ENCODE data around the gene PON2.

The PON2 gene

GRCh38 chr7:95433129-95433528 lies 1.7 kb downstream of the PON2 start:
- no peak overlapping the region for H3K23ac ChIP-seq (ENCODE audit: low read length)
- H3K9me3 ChIP-seq (ENCODE audit: insufficient read depth, low read depth, low read length), result no peaks in the 10 kb centered on the region
- no peak overlapping the region for H2BK120ac ChIP-seq (ENCODE audit: insufficient read depth, low read length, poor library complexity)
- H3K36me3 ChIP-seq (ENCODE audit: control insufficient read depth in 1 of 2, insufficient read depth in 2 of 2, low read length in 2 of 2), result peaks cover 0 to 3% of the 10 kb centered on the region in 2 experiments
- no peak overlapping the region for H4K8ac ChIP-seq (ENCODE audit: low read depth, low read length)
- H3K27me3 ChIP-seq (ENCODE audit: insufficient read depth, low read length), result no peaks in the 10 kb centered on the region
- no peak overlapping the region for H3K4me3 ChIP-seq (ENCODE audit: low read depth, low read length)
- H3K27ac ChIP-seq (ENCODE audit: low read depth, low read length), result no peak overlapping the region
- peaks cover 4% of the 10 kb centered on the region for H3K79me2 ChIP-seq (ENCODE audit: control insufficient read depth, insufficient read depth, low read length, poor library complexity)
- no peak overlapping the region for H3K18ac ChIP-seq (ENCODE audit: low read length)
- H3K4me1 ChIP-seq (ENCODE audit: control insufficient read depth in 1 of 2, insufficient read depth in 2 of 2, low read length in 2 of 2), result peaks cover 0 to 8% of the 10 kb centered on the region in 2 experiments
- H3K4ac ChIP-seq (ENCODE audit: low read depth, low read length), result no peak overlapping the region
- WGBS (ENCODE audit: extremely low coverage, insufficient coverage, insufficient read length), result no CpG with 5 or more reads among the region's 1 CpG
- DNase-seq, result no peak
- no peak overlapping the region for H2AK5ac ChIP-seq (ENCODE audit: low read length)
- H3K14ac ChIP-seq (ENCODE audit: low read length), result no peak overlapping the region
- H4K12ac ChIP-seq (ENCODE audit: low read depth, low read length), result no peak overlapping the region
- no peak overlapping the region for H2BK12ac ChIP-seq (ENCODE audit: low read length)
- H3K4me2 ChIP-seq (ENCODE audit: low read length), result no peak overlapping the region
- H3K9ac ChIP-seq (ENCODE audit: low read length), result no peak overlapping the region
- H2AFZ ChIP-seq (ENCODE audit: insufficient read depth, low read length, poor library complexity), result no peak overlapping the region
- H4K91ac ChIP-seq (ENCODE audit: low read depth, low read length), result no peak overlapping the region
- no peak overlapping the region for H2BK5ac ChIP-seq (ENCODE audit: low read depth, low read length, poor library complexity)
- peaks cover 11% of the 10 kb centered on the region for H3K79me1 ChIP-seq (ENCODE audit: low read length)

GRCh38 chr7:95432606-95433005 lies 2.2 kb downstream of the PON2 start:
- H2AK5ac ChIP-seq (ENCODE audit: low read length), result no peak overlapping the region
- no peak overlapping the region for H2BK5ac ChIP-seq (ENCODE audit: low read depth, low read length, poor library complexity)
- no peaks in the 10 kb centered on the region for H3K9me3 ChIP-seq (ENCODE audit: insufficient read depth, low read depth, low read length)
- H3K27ac ChIP-seq (ENCODE audit: low read depth, low read length), result no peak overlapping the region
- DNase-seq, result no peak
- no peak overlapping the region for H2BK120ac ChIP-seq (ENCODE audit: insufficient read depth, low read length, poor library complexity)
- no CpG with 5 or more reads among the region's 2 CpGs for WGBS (ENCODE audit: extremely low coverage, insufficient coverage, insufficient read length)
- H3K4me1 ChIP-seq (ENCODE audit: control insufficient read depth in 1 of 2, insufficient read depth in 2 of 2, low read length in 2 of 2), result peaks cover 2 to 11% of the 10 kb centered on the region in 2 experiments
- H3K4me2 ChIP-seq (ENCODE audit: low read length), result no peak overlapping the region
- H3K9ac ChIP-seq (ENCODE audit: low read length), result no peak overlapping the region
- no peak overlapping the region for H4K12ac ChIP-seq (ENCODE audit: low read depth, low read length)
- peak overlapping the region; percentile 17 for H2AFZ ChIP-seq (ENCODE audit: insufficient read depth, low read length, poor library complexity)
- no peak overlapping the region for H3K18ac ChIP-seq (ENCODE audit: low read length)
- peaks cover 4% of the 10 kb centered on the region for H3K79me2 ChIP-seq (ENCODE audit: control insufficient read depth, insufficient read depth, low read length, poor library complexity)
- no peak overlapping the region for H2BK12ac ChIP-seq (ENCODE audit: low read length)
- peaks cover 11% of the 10 kb centered on the region for H3K79me1 ChIP-seq (ENCODE audit: low read length)
- H3K4me3 ChIP-seq (ENCODE audit: low read depth, low read length), result no peak overlapping the region
- no peak overlapping the region for H4K8ac ChIP-seq (ENCODE audit: low read depth, low read length)
- peaks cover 0 to 3% of the 10 kb centered on the region in 2 experiments for H3K36me3 ChIP-seq (ENCODE audit: control insufficient read depth in 1 of 2, insufficient read depth in 2 of 2, low read length in 2 of 2)
- no peak overlapping the region for H3K14ac ChIP-seq (ENCODE audit: low read length)
- H3K4ac ChIP-seq (ENCODE audit: low read depth, low read length), result no peak overlapping the region
- no peaks in the 10 kb centered on the region for H3K27me3 ChIP-seq (ENCODE audit: insufficient read depth, low read length)
- no peak overlapping the region for H3K23ac ChIP-seq (ENCODE audit: low read length)
- no peak overlapping the region for H4K91ac ChIP-seq (ENCODE audit: low read depth, low read length)

DNA sequence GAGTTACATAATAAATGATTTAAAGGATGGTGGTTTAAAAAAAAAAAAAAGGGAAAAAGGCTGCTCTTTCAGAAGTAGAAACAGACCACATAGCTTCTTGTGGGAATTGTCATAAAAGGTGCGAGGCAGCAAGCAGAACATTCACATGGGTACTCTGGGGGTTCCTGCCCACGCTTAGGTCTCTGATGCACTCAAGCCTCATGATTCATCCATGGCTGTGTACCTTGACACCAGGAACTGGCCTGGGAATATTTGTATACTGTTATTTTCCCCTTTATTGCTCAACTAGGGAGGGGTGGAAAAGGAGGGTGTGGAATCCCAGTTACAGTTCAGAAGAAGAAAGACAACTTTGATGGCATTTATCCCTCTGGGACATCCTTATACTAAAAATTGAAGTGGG lies 4.0 kb downstream of the PON2 start:
- H4K8ac ChIP-seq (ENCODE audit: low read depth, low read length), result no peak overlapping the region
- WGBS (ENCODE audit: extremely low coverage, insufficient coverage, insufficient read length), result no CpG with 5 or more reads among the region's 2 CpGs
- H3K4ac ChIP-seq (ENCODE audit: low read depth, low read length), result no peak overlapping the region

GRCh38 chr7:95429241-95429990 lies 5.4 kb downstream of the PON2 start:
- Histone ChIP-seq H2BK5ac (ENCODE audit: low read depth, low read length, poor library complexity) (no peak overlapping the region), H3K23ac (ENCODE audit: low read length) (no peak overlapping the region), H3K4ac (ENCODE audit: low read depth, low read length) (no peak overlapping the region), H2BK12ac (ENCODE audit: low read length) (no peak overlapping the region), H3K27ac (ENCODE audit: low read depth, low read length) (no peak overlapping the region), H4K91ac (ENCODE audit: low read depth, low read length) (no peak overlapping the region), H3K4me1 (ENCODE audit: control insufficient read depth in 1 of 2, insufficient read depth in 2 of 2, low read length in 2 of 2) (peaks cover 2 to 11% of the 10 kb centered on the region in 2 experiments), H3K18ac (ENCODE audit: low read length) (no peak overlapping the region), H3K79me2 (ENCODE audit: control insufficient read depth, insufficient read depth, low read length, poor library complexity) (peaks cover 2% of the 10 kb centered on the region), H4K8ac (ENCODE audit: low read depth, low read length) (no peak overlapping the region), H3K9ac (ENCODE audit: low read length) (no peak overlapping the region), H2AFZ (ENCODE audit: insufficient read depth, low read length, poor library complexity) (no peak overlapping the region), H3K4me3 (ENCODE audit: low read depth, low read length) (no peak overlapping the region), H4K12ac (ENCODE audit: low read depth, low read length) (no peak overlapping the region), H2BK120ac (ENCODE audit: insufficient read depth, low read length, poor library complexity) (no peak overlapping the region), H3K79me1 (ENCODE audit: low read length) (peaks cover under 1% of the 10 kb centered on the region), H3K14ac (ENCODE audit: low read length) (no peak overlapping the region), H3K27me3 (ENCODE audit: insufficient read depth, low read length) (no peaks in the 10 kb centered on the region), H3K4me2 (ENCODE audit: low read length) (no peak overlapping the region), H3K36me3 (ENCODE audit: control insufficient read depth in 1 of 2, insufficient read depth in 2 of 2, low read length in 2 of 2) (peaks cover 0 to 3% of the 10 kb centered on the region in 2 experiments), H3K9me3 (ENCODE audit: insufficient read depth, low read depth, low read length) (no peaks in the 10 kb centered on the region), H2AK5ac (ENCODE audit: low read length) (no peak overlapping the region)
- WGBS (ENCODE audit: extremely low coverage, insufficient coverage, insufficient read length), result no CpG with 5 or more reads among the region's 5 CpGs
- DNase-seq, result no peak

More for the DNA sequence above, 4.0 kb downstream of the PON2 start:
- H3K18ac ChIP-seq (ENCODE audit: low read length), result no peak overlapping the region
- peaks cover 2 to 13% of the 10 kb centered on the region in 2 experiments for H3K4me1 ChIP-seq (ENCODE audit: control insufficient read depth in 1 of 2, insufficient read depth in 2 of 2, low read length in 2 of 2)
- H3K79me1 ChIP-seq (ENCODE audit: low read length), result peaks cover 11% of the 10 kb centered on the region
- no peak overlapping the region for H3K23ac ChIP-seq (ENCODE audit: low read length)
- no peak overlapping the region for H2BK120ac ChIP-seq (ENCODE audit: insufficient read depth, low read length, poor library complexity)
- DNase-seq, result no peak
- H2AFZ ChIP-seq (ENCODE audit: insufficient read depth, low read length, poor library complexity), result no peak overlapping the region
- H3K27me3 ChIP-seq (ENCODE audit: insufficient read depth, low read length), result no peaks in the 10 kb centered on the region
- peaks cover 7% of the 10 kb centered on the region for H3K79me2 ChIP-seq (ENCODE audit: control insufficient read depth, insufficient read depth, low read length, poor library complexity)
- H3K4me2 ChIP-seq (ENCODE audit: low read length), result no peak overlapping the region
- H3K36me3 ChIP-seq (ENCODE audit: control insufficient read depth in 1 of 2, insufficient read depth in 2 of 2, low read length in 2 of 2), result peaks cover 0 to 3% of the 10 kb centered on the region in 2 experiments
- no peak overlapping the region for H4K91ac ChIP-seq (ENCODE audit: low read depth, low read length)
- no peak overlapping the region for H4K12ac ChIP-seq (ENCODE audit: low read depth, low read length)
- H2BK5ac ChIP-seq (ENCODE audit: low read depth, low read length, poor library complexity), result no peak overlapping the region
- no peak overlapping the region for H2AK5ac ChIP-seq (ENCODE audit: low read length)
- no peak overlapping the region for H3K14ac ChIP-seq (ENCODE audit: low read length)
- H3K9me3 ChIP-seq (ENCODE audit: insufficient read depth, low read depth, low read length), result no peaks in the 10 kb centered on the region
- H3K27ac ChIP-seq (ENCODE audit: low read depth, low read length), result no peak overlapping the region
- H2BK12ac ChIP-seq (ENCODE audit: low read length), result no peak overlapping the region
- no peak overlapping the region for H3K4me3 ChIP-seq (ENCODE audit: low read depth, low read length)
- no peak overlapping the region for H3K9ac ChIP-seq (ENCODE audit: low read length)

All from trophoblast cell (in vitro differentiated cells and primary cell).